SK-N-SH (cell line): Measurements from ENCODE around the gene WEE2. TPM values are rescaled to one million over a fixed set of nuclear protein-coding genes. Genes with fewer than 3 reads are reported as not detected.

Source experiments
- CTCF ChIA-PET: fragments of 300-600, 350-600 bp; formaldehyde crosslinking; extraction: SDS; loops from one replicate; lab custom pipeline; 2021; lab: Yijun Ruan, JAX
- POLR2A ChIA-PET: fragments of 350-600 bp; sonication (Branson Sonifier 250); formaldehyde crosslinking; extraction: SDS; loops from one replicate; lab custom pipeline; 2020; ENCODE audit warnings: antibody characterized with exemption, inconsistent platforms; lab: Yijun Ruan, JAX
- DNase-seq: peaks from one replicate; pipeline ENCODE4 v3.0.0; 2012
- H2AFZ ChIP-seq: fragments of 200-600 bp; sonication (generic); 2 replicates; pipeline ENCODE4 v1.8.1; 2016; ENCODE audit warnings: antibody characterized with exemption, mild to moderate bottlenecking, low read depth
- H3F3A ChIP-seq: fragments of 200-600 bp; sonication (generic); replicated peaks from 2 replicates; pipeline ENCODE3; 2016; ENCODE audit warnings: antibody characterized with exemption, mild to moderate bottlenecking; ENCODE audit not compliant: insufficient read depth
- H3K27ac ChIP-seq, 2 experiments: fragments of 200-500 bp in 1 of 2; fragments of 200-600 bp in 1 of 2; sonication (Bioruptor generic) in 1 of 2; sonication (generic), shearing (Covaris generic) in 1 of 2; 2 replicates each; pipeline versions ENCODE4 v1.5.1 to v1.6.1; 2014 to 2016; ENCODE audit warnings: low read depth in 2 of 2, inconsistent platforms in 1 of 2, low read length in 1 of 2, mild to moderate bottlenecking in 1 of 2, mixed read lengths in 1 of 2
- H3K27me3 ChIP-seq: fragments of 200-600 bp; sonication (generic), shearing (Covaris generic); 2 replicates; pipeline ENCODE4 v1.6.1; 2016; ENCODE audit warnings: mixed run types; ENCODE audit not compliant: insufficient read depth
- H3K36me3 ChIP-seq, 2 experiments: fragments of 200-500 bp in 1 of 2; fragments of 200-600 bp in 1 of 2; sonication (Bioruptor generic) in 1 of 2; sonication (generic) in 1 of 2; replicated peaks in 1 of 2; 2 replicates each; pipeline versions ENCODE3 to v1.5.1; 2014 to 2016; ENCODE audit warnings: low read length in 1 of 2, mild to moderate bottlenecking in 1 of 2; ENCODE audit not compliant: insufficient read depth in 2 of 2, control insufficient read depth in 1 of 2
- H3K4me1 ChIP-seq, 2 experiments: fragments of 200-500 bp in 1 of 2; fragments of 200-600 bp in 1 of 2; sonication (Bioruptor generic) in 1 of 2; sonication (generic), shearing (Covaris generic) in 1 of 2; 2 replicates each; pipeline versions ENCODE4 v1.5.1 to v1.6.1; 2014 to 2016; ENCODE audit warnings: low read depth in 1 of 2, low read length in 1 of 2, mixed run types in 1 of 2; ENCODE audit not compliant: insufficient read depth in 2 of 2, control insufficient read depth in 1 of 2
- H3K4me2 ChIP-seq: fragments of 200-600 bp; sonication (generic), shearing (Covaris generic); 2 replicates; pipeline ENCODE4 v1.6.1; 2017; ENCODE audit warnings: mixed run types
- H3K4me3 ChIP-seq, 2 experiments: fragments of 200-500 bp in 1 of 2; fragments of 200-600 bp in 1 of 2; sonication (Bioruptor generic) in 1 of 2; sonication (generic), shearing (Covaris generic) in 1 of 2; 2 replicates each; pipeline versions ENCODE4 v1.5.1 to v1.8.1; 2014 to 2016; ENCODE audit warnings: low read depth in 2 of 2, inconsistent platforms in 1 of 2, low read length in 1 of 2, mild to moderate bottlenecking in 1 of 2, mixed read lengths in 1 of 2, moderate library complexity in 1 of 2
- H3K79me2 ChIP-seq: fragments of 200-600 bp; sonication (generic); 2 replicates; pipeline ENCODE4 v1.8.1; 2017; ENCODE audit warnings: mild to moderate bottlenecking; ENCODE audit not compliant: insufficient read depth
- H3K9ac ChIP-seq: fragments of 200-600 bp; sonication (generic); 2 replicates; pipeline ENCODE4 v1.6.1; 2017; ENCODE audit warnings: mixed run types
- H3K9me2 ChIP-seq: fragments of 200-600 bp; sonication (generic); 2 replicates; pipeline ENCODE4 v1.6.1; 2017; ENCODE audit warnings: mixed run types
- H3K9me3 ChIP-seq: fragments of 200-600 bp; sonication (generic); 2 replicates; pipeline ENCODE4 v1.6.1; 2017; ENCODE audit warnings: mixed run types, mild to moderate bottlenecking, moderate library complexity
- H4K20me1 ChIP-seq: fragments of 200-600 bp; sonication (generic); 2 replicates; pipeline ENCODE4 v1.6.1; 2017; ENCODE audit warnings: mild to moderate bottlenecking, mixed run types; ENCODE audit not compliant: insufficient read depth
- CHD2 ChIP-seq: fragments of 150-350 bp; IDR thresholded peaks from 2 replicates; pipeline ENCODE4 v1.6.1; 2018; ENCODE audit warnings: low read length; ENCODE audit not compliant: partially characterized antibody
- ELF1 ChIP-seq: IDR thresholded peaks from 2 replicates; pipeline ENCODE4 v1.4.0; 2012
- EZH2phosphoT487 ChIP-seq: fragments of 200-600 bp; sonication (generic); IDR thresholded peaks from 2 replicates; pipeline ENCODE4 v1.6.1; 2017; ENCODE audit warnings: low read depth, mixed run types, mild to moderate bottlenecking, antibody characterized with exemption, moderate library complexity, borderline replicate concordance
- FOXJ3 ChIP-seq: sonication (generic); formaldehyde crosslinking; IDR thresholded peaks from 2 replicates; pipeline ENCODE4 v1.5.1; 2020; ENCODE audit warnings: mild to moderate bottlenecking, missing genetic modification reagents
- MEF2A ChIP-seq: IDR thresholded peaks from 2 replicates; pipeline ENCODE4 v1.4.0; 2012; ENCODE audit warnings: low read depth, borderline replicate concordance
- NRF1 ChIP-seq: IDR thresholded peaks from 2 replicates; pipeline ENCODE4 v1.6.1; 2012; ENCODE audit warnings: low read depth, mild to moderate bottlenecking, low read length
- POLR2AphosphoS5 ChIP-seq: IDR thresholded peaks from 2 replicates; pipeline ENCODE4 v1.6.1; 2012; ENCODE audit warnings: low read depth, low read length
- RAD21 ChIP-seq: IDR thresholded peaks from 2 replicates; pipeline ENCODE4 v1.6.1; 2012; ENCODE audit warnings: mild to moderate bottlenecking, low read length
- RCOR1 ChIP-seq: fragments of 150-350 bp; IDR thresholded peaks from 2 replicates; pipeline ENCODE4 v1.6.1; 2017; ENCODE audit warnings: antibody characterized with exemption, low read length
- RFX5 ChIP-seq: IDR thresholded peaks from 2 replicates; pipeline ENCODE4 v1.6.1; 2012; ENCODE audit warnings: mild to moderate bottlenecking, improper control_type of control experiment, low read length
- RXRA ChIP-seq: IDR thresholded peaks from 2 replicates; pipeline ENCODE4 v1.4.0; 2012; ENCODE audit warnings: low read depth, mild to moderate bottlenecking, borderline replicate concordance
- SIN3A ChIP-seq: IDR thresholded peaks from 2 replicates; pipeline ENCODE4 v1.6.1; 2012; ENCODE audit warnings: low read depth, mild to moderate bottlenecking, low read length, moderate library complexity, borderline replicate concordance
- TAF1 ChIP-seq: IDR thresholded peaks from 2 replicates; pipeline ENCODE4 v1.6.1; 2012; ENCODE audit warnings: low read depth, mild to moderate bottlenecking, low read length, moderate library complexity, borderline replicate concordance
- TEAD4 ChIP-seq: IDR thresholded peaks from 2 replicates; pipeline ENCODE4 v1.4.0; 2012; ENCODE audit warnings: mild to moderate bottlenecking, borderline replicate concordance; ENCODE audit not compliant: insufficient read depth
- WGBS: methylation state at CpG from one replicate; pipeline ENCODE4 v1.1.6; 2017; ENCODE audit warnings: low lambda C conversion rate; 5-methylcytosine and 5-hydroxymethylcytosine counted together
- polyA plus RNA-seq, 3 experiments: library from polyadenylated mRNA; depleted of rRNA; stranded (reverse); fragments of >200 nt; gene quantifications; 2 replicates each; pipeline ENCODE4 v1.2.3, GENCODE V29; 2012
- TF ChIP-seq, protein P1 (sequence below): IDR thresholded peaks from 2 replicates; pipeline ENCODE4 v1.6.1; 2012; ENCODE audit warnings: mild to moderate bottlenecking, low read depth, low read length, moderate library complexity
- TF ChIP-seq, protein P2 (sequence below): fragments of 150-350 bp; IDR thresholded peaks from 2 replicates; pipeline ENCODE4 v1.6.1; 2016; ENCODE audit warnings: mild to moderate bottlenecking, low read depth, low read length
- TF ChIP-seq, protein P3 (sequence below): fragments of 200-600 bp; sonication (generic); IDR thresholded peaks from 2 replicates; pipeline ENCODE4 v1.6.1; 2017; ENCODE audit warnings: antibody characterized with exemption, mild to moderate bottlenecking, moderate library complexity
- TF ChIP-seq, protein P4 (sequence below): IDR thresholded peaks from 2 replicates; pipeline ENCODE4 v1.4.0; 2012; ENCODE audit warnings: low read depth, borderline replicate concordance

WEE2 gene
- polyA plus RNA-seq, 1 of the 3 experiments (the other 2 are of a cell fraction) = not detected

DNA sequence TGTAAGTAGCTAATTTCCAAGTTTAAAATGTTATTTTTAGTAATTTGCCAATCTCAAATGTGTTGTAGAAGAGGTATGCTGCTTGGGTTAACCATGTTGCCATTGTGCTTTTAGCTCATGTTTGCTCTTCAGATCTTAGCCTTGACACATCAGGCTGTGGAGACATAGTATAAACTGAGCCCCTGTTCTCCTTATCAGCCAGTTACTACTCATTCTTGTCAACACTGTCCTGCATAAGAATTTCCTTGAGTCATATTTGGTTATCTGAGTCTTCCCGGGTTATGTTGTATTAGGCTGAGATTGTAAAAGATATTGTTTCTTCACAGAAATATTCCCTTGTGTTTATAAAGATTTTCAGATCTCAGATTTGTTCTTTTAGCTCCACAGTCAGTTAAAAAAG is 34.1 kb downstream of the WEE2 start (continued):
- TF ChIP-seq, protein P1, sequence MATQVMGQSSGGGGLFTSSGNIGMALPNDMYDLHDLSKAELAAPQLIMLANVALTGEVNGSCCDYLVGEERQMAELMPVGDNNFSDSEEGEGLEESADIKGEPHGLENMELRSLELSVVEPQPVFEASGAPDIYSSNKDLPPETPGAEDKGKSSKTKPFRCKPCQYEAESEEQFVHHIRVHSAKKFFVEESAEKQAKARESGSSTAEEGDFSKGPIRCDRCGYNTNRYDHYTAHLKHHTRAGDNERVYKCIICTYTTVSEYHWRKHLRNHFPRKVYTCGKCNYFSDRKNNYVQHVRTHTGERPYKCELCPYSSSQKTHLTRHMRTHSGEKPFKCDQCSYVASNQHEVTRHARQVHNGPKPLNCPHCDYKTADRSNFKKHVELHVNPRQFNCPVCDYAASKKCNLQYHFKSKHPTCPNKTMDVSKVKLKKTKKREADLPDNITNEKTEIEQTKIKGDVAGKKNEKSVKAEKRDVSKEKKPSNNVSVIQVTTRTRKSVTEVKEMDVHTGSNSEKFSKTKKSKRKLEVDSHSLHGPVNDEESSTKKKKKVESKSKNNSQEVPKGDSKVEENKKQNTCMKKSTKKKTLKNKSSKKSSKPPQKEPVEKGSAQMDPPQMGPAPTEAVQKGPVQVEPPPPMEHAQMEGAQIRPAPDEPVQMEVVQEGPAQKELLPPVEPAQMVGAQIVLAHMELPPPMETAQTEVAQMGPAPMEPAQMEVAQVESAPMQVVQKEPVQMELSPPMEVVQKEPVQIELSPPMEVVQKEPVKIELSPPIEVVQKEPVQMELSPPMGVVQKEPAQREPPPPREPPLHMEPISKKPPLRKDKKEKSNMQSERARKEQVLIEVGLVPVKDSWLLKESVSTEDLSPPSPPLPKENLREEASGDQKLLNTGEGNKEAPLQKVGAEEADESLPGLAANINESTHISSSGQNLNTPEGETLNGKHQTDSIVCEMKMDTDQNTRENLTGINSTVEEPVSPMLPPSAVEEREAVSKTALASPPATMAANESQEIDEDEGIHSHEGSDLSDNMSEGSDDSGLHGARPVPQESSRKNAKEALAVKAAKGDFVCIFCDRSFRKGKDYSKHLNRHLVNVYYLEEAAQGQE = no peak
- TF ChIP-seq MEF2A (no peak), TAF1 (no peak)
- TF ChIP-seq, all 33 proteins: peak for 0

DNA sequence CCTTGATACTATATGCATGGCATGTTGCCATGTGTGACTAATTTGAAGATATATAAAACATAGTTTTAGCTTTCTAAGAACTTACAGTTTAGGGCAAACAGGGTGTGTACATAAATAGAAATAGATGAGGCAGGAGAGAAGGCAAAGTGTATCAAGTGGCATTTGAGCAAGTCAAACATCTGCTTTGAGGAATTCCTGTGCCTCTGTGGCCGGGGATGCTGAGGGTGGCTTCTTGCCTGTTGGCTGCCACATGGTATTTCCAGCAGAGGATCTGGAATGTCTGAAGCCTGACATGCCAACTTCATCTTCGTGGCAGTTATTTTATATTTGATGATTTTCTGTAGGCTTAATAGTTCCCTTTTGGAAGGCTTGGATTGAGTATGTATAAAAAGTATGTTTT is 36.0 kb downstream of the WEE2 start:
- CTCF ChIA-PET = interaction anchor here (1.6 kb wide), 1 partner anchor 89 kb away, joined by 4 read pairs; no protein-coding TSS in a partner anchor
- peaks cover 90 to 94% of the 10 kb centered on the region in 2 experiments for H3K36me3 ChIP-seq
- TF ChIP-seq CHD2 = no peak
- TF ChIP-seq RFX5 = no peak
- no peak for TF ChIP-seq ELF1
- no peak for TF ChIP-seq RXRA
- TF ChIP-seq, protein P2, sequence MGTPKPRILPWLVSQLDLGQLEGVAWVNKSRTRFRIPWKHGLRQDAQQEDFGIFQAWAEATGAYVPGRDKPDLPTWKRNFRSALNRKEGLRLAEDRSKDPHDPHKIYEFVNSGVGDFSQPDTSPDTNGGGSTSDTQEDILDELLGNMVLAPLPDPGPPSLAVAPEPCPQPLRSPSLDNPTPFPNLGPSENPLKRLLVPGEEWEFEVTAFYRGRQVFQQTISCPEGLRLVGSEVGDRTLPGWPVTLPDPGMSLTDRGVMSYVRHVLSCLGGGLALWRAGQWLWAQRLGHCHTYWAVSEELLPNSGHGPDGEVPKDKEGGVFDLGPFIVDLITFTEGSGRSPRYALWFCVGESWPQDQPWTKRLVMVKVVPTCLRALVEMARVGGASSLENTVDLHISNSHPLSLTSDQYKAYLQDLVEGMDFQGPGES = no peak
- no peak for TF ChIP-seq TEAD4
- TF ChIP-seq, protein P3, sequence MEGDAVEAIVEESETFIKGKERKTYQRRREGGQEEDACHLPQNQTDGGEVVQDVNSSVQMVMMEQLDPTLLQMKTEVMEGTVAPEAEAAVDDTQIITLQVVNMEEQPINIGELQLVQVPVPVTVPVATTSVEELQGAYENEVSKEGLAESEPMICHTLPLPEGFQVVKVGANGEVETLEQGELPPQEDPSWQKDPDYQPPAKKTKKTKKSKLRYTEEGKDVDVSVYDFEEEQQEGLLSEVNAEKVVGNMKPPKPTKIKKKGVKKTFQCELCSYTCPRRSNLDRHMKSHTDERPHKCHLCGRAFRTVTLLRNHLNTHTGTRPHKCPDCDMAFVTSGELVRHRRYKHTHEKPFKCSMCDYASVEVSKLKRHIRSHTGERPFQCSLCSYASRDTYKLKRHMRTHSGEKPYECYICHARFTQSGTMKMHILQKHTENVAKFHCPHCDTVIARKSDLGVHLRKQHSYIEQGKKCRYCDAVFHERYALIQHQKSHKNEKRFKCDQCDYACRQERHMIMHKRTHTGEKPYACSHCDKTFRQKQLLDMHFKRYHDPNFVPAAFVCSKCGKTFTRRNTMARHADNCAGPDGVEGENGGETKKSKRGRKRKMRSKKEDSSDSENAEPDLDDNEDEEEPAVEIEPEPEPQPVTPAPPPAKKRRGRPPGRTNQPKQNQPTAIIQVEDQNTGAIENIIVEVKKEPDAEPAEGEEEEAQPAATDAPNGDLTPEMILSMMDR = no peak
- TF ChIP-seq POLR2AphosphoS5 = no peak
- no peak for TF ChIP-seq FOXJ3 (CRISPR knock-in tag)
- TF ChIP-seq, protein P1 = no peak
- TF ChIP-seq RCOR1 = no peak
- TF ChIP-seq, protein P4, sequence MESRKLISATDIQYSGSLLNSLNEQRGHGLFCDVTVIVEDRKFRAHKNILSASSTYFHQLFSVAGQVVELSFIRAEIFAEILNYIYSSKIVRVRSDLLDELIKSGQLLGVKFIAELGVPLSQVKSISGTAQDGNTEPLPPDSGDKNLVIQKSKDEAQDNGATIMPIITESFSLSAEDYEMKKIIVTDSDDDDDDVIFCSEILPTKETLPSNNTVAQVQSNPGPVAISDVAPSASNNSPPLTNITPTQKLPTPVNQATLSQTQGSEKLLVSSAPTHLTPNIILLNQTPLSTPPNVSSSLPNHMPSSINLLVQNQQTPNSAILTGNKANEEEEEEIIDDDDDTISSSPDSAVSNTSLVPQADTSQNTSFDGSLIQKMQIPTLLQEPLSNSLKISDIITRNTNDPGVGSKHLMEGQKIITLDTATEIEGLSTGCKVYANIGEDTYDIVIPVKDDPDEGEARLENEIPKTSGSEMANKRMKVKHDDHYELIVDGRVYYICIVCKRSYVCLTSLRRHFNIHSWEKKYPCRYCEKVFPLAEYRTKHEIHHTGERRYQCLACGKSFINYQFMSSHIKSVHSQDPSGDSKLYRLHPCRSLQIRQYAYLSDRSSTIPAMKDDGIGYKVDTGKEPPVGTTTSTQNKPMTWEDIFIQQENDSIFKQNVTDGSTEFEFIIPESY = no peak
- TF ChIP-seq TAF1 = no peak
- TF ChIP-seq NRF1 = no peak
- TF ChIP-seq SIN3A = no peak
- TF ChIP-seq RAD21 = no peak
- no peak for TF ChIP-seq EZH2phosphoT487

More for the DNA sequence above, 36.0 kb downstream of the WEE2 start:
- no peaks in the 10 kb centered on the region for H3K9me2 ChIP-seq
- H3K9me3 ChIP-seq = no peaks in the 10 kb centered on the region; the same call in 1 of the 2 replicates
- no peaks in the 10 kb centered on the region for H3K27me3 ChIP-seq
- no peak for DNase-seq
- H2AFZ ChIP-seq = no peak overlapping the region
- POLR2A ChIA-PET = no interaction called here
- no peak overlapping the region for H3K27ac ChIP-seq
- H3F3A ChIP-seq = peaks cover 23% of the 10 kb centered on the region
- H3K79me2 ChIP-seq = peaks cover 30% of the 10 kb centered on the region
- H3K4me2 ChIP-seq = no peak overlapping the region
- H3K9ac ChIP-seq = no peak overlapping the region
- no peaks in the 10 kb centered on the region for H4K20me1 ChIP-seq
- peaks cover 5 to 18% of the 10 kb centered on the region in 2 experiments; a peak in 2 of 4 replicates for H3K4me1 ChIP-seq
- H3K4me3 ChIP-seq = no peak overlapping the region
- 52% methylated on average over 2 of the region's 2 CpGs for WGBS
